SH-SY5Y (cell line): ENCODE measurements around the gene CNOT9.

ENCODE experiments used
- GATA2 ChIP-seq: IDR thresholded peaks from 2 replicates; pipeline ENCODE4 v1.6.1; 2011; ENCODE audit warnings: mild to moderate bottlenecking, low read depth, low read length
- GATA3 ChIP-seq: IDR thresholded peaks from 2 replicates; pipeline ENCODE4 v1.6.1; 2011; ENCODE audit warnings: low read depth, mild to moderate bottlenecking, low read length, moderate library complexity

- TF ChIP-seq GATA3 (no peak), GATA2 (no peak)
Observed at GRCh38 chr2:218567797-218568189, 846 bp upstream of the CNOT9 start.
